HCEC 1CT (cell line): ENCODE results near the gene SARM1.
"Not testable (repeated sequence)": the region's sequence is repeated elsewhere in the genome, so short reads cannot be mapped to it uniquely, and the experiment has no call there.

Experiments used
- DNase-seq: peaks from one replicate; pipeline ENCODE4 v3.0.0-alpha.2; 2017

Gene SARM1

DNA sequence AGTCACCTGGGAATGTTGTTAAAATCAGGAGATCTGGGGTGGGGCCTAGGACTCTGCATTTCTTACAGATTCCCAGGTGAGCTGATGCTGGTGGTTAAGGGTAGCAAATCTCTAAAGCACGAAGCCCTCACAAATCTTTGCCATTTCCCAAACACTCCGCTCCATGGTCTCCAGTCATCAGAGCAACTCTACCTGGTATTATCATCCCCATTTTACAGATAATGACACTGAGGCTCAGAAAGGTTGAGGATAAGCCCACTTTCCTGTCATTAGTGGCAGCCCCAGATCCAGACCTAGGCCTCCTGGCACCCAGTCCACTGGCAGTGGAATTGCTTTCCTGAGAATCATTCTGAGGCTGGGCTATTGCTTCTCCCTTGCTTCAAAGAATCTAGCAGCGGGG is 25.8 kb downstream of the SARM1 start:
- DNase-seq, result no peak

DNA sequence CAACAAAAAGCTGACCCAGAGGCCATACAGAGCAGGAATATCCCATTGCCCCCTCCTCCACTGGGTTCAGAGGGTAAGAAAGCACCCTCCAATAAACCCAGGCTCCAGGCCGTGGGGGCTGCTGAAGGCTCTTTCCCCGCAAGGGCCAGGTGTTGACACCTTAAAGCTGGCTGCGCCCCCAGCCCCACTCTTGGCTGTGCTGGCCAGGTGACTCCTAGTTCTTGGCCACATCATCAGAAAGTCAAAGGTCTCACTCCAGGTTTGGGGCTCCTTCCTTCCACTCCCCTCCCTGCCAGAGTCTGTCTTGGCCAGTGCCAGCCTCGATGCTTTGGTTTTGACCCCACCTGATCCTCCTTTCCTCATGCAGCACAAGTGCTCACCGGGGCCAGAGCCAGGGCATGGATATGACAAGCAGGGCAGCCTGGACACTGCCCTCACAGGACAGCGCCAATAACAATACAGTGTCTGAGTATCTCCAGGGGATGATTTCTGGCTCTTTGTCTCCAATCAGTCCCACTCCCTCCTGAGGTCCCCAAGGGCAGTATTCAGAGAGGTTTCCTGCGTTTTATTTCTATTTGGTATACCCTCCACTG is 26.3 kb downstream of the SARM1 start:
- no peak for DNase-seq

DNA sequence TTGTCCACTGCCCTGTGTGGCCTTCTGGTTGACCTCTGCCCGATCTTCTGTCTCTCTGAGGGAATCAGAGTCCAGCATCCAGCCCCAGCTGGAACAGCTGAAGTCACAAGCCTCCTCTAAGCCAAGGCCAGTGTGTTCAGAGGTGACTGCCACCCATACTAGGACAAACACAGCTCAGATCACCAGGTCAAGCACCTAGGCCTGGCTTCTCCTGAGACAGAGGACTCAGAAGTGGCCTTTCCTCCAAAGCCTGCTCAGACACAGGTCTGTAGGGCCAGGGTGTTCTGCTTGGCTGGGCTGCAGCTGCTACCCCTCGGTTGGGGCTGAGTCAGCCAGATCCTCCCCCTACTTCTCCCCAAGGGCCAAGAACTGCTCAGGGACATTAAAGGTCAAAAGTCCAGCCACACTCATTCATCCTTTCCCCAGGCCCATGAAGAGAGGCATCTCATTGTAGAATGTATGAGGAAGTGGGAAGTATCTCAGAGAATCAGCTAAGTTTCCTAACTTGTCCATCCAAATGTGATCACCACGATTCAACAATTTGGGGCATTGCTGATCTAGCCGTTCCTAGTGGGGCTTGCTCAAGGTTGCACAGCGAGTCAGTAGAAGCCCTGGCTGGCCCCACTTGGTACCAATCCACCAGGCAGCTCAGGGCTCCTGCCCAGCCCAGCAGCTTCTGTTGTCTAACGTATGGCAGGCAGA is 26.9 kb downstream of the SARM1 start:
- DNase-seq, result no peak

DNA sequence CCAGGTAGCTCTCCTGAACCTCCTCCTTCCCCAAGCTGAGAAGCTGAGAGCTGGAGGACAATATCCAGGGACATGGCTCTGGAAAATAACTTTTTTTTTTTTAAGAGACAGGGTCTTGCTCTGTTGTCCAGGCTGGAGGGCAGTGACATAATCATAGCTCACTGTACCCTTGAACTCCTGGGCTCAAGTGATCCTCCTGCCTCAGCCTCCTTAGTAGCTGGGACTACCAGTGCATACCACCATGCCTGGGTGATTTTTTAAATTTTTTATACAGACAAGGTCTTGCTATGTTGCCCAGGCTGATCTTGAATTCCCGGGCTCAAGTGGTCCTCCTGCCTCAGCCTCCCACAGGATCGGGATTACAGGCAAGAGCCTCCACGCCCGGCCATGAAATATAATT is 28.3 kb downstream of the SARM1 start:
- no peak for DNase-seq

DNA sequence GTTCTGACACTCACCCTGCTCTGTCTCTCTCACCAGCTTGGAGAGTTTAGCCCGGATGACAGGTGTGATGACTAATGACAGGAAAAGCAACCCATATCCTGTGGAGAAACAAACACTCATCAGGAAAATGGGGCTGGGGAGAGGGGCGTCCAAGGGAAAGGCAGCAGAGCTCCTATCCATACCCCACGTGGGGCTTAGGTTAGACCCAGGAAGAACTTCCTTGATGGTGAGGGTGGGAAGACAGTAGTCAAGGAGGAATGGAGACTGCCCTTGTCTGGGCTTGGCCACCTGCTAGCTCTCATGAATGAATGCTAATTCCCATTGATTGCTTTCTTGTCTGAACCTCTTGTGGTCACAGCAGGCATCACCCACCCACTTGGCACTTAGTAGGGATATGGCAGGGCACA is 30.7 kb downstream of the SARM1 start:
- DNase-seq, result no peak

DNA sequence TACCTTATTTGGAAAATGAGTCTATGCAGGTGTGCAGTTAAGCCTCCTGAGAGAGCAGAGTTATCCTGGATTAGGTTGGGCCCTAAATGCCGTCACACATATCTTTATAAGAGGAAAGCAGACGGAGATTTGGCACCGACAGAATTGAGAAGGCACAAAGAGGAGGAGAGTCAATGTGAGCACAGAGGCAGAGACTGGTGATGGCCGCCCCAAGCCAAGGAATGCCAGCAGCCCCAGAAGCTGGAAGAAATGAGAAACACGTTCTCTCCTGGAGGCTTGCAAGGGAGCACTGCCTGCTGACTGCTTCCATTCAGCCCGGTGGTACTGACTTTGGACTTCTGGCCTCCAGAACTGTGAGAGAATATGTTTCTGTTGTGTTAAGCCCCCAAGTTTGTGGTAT is 31.4 kb downstream of the SARM1 start:
- DNase-seq, result no peak

DNA sequence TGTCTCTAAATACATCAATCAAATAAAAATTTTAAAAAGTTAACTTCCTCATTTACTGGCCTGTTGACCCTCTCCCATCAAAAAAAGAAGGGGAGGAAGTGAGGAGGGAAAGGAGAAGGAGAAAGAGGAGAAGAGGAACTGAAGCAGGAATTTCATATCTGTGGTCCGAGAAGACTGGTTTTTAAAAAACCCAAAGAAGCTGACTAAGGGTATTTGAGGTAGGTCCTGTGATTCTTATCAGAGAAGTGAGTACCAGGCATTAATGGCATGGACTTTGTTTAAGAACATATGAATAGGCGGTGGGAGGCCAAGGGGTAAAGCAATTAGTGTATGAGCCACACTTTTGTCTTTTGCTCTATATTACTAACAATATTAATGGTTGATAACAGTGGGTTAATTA is 32.5 kb downstream of the SARM1 start:
- DNase-seq, result no peak

DNA sequence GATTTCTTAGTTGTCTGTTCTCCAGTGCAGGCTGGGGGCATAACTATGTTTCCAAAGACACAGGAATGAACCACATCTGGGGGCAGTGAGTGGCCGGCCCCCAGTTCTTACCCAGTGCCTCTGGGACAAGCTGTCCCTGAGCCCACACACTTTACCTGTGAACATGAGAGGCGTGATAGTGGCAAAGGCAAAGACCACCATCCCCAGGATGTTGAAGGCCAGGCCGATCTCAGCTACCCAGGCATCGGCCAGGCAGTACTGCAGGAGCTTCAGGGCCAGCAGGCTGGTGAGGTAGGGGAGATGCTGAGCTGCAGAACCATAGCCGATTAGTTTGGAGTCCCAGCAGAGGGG is 32.9 kb downstream of the SARM1 start:
- DNase-seq, result no peak

DNA sequence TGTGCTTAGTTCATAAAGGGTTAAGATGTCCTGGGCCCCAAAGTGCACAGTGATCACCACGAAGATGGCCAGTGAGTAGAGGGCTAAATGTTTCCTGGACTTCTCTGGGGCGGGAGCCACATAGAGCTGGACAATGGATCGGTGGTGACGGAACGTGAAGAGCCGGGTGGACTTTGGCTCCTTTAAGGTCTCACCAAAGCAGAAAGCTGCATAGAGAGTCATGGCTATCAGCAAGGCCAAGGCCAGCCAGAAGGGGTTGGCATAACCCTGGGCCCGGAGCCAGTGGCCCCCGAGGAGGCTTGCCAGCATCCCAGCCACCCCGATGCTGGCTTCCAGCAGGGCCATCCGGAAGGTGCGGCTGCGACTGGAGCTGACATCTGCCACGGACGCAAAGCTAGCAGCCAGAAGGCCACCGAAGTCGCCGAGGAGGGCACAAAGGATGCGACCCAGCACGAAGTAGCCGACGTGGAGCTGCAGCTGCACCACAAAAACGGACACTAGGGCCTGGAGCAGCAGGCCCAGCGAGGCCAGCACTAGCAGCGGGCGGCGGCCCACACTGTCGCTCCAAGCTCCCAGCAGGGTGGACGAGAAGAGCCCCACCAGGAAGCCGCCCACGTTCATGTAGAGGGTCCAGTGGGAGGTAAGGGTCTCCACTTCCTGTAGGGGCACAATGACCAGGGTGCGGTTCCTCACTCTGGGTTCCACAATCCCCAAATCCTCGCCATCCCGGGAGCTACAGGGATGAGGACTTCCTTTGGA is 33.5 kb downstream of the SARM1 start:
- DNase-seq, result no peak

DNA sequence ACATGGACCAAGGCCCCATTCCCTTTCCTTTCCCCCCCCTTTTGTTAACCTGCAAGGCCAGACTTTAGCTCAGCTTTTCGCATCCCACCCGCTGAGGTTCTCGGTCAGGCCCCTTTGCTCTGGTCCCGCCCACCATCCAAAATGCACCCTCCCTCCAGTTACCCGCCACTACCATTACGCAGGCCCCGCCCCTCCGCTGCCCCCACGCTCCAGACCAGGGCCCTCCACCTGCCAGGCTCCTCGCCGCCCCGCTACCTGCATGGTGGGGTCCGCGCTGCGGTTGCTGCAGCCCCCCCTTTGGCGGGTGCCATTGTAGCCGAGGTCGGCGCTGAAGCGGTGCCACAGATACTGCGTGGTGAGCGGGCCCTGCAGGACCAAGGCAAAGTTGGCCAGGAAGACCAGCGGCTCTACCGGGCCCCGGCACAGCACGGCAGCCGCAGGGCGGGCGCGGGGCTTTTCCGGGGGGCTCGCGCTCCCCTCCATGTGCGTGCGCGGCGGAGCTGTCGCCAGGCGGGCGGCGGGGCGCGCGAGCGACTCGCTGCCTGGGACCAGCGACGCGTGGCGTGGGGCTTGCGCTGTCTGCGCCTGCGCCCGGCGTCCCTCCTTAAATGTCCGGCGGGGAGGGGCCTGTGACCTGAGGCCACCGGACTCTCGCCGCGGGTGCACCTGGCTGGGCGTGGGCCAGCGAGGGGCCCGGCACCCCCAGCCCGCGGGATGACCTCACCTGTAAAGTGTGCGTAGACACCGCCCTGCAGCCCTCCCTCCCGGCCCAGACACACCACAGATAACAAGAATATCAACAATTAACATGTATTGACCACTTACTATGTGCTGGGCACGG is 34.4 kb downstream of the SARM1 start, which contains the start of gene SLC46A1:
TSS of gene SLC46A1 (minus strand) at position 581 of the 841 bp plus-strand sequence. CDS start at position 483, 98 bp downstream.
- DNase-seq, result no peak

DNA sequence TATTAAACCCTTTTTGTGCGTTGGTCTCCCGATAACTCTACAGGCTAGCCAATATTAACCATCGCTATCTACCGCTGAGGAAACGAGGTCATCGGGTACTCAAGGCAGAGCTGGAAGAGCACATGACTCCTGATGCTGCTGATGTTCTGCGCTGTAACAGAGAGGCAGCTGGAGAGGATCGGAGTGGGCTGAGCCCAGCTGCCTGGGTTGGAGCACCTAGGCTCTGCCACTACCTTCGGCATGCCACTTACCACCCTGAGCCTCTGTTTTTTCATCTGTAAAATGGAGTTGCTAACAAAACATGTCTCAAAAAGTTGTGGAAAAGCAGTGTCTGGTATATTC is 35.0 kb downstream of the SARM1 start:
- no peak for DNase-seq

DNA sequence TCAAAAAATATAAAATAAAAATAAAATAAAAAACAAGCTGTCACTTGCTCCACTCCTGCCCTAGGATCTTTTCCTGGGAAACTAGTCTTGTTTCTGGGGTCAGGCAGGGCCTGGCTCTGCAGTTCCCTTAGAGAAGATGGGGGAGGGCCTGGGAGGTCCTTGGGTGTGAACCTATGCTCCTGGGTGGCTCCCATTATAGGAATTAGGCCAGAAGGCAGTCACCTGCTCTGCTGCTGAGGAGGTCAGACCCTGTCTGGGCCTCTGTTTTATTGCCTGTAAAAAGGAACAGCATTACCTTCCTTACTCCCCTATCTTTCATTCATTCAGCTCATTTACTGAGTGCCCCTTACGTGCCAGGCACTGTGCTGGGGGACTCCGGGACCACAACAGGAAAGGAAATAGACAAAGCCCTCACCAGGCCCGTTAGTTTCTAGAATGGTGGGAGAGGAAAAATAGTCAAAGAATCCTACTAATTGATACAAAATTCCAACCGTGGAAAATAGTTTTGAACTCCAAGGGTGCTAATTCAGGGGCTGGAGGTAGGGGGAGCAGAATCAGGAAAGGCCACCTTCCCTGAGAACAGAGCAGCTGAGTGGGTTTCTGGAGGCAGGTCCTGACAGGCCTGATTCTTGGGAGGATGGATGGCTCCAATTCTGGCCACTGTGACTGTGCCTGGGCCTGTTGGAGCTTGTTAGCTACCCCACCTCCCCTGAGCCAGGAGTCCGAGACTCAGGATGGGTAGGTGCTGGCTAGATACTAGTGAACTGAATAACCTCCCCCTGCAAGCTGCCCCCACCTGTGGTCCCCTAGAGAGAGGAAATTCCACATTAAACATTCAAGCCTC is 35.9 kb downstream of the SARM1 start:
- no peak for DNase-seq

DNA sequence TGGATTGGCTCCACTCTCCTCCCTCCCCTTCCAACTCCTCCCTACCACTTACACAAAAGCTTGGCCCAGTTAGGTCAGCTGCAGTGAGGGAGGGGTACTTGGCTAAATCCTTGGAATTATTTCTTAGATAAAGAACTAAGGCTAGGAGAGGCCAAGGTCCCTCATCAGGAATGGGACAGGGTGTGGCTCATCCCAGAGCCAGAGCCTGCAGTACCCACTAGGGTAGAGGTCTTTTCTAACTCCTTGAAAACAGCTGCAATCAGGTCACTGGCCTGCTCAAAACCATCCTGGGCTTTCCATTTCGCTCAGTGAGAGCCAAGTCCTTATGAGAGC is 36.4 kb downstream of the SARM1 start:
- no peak for DNase-seq

DNA sequence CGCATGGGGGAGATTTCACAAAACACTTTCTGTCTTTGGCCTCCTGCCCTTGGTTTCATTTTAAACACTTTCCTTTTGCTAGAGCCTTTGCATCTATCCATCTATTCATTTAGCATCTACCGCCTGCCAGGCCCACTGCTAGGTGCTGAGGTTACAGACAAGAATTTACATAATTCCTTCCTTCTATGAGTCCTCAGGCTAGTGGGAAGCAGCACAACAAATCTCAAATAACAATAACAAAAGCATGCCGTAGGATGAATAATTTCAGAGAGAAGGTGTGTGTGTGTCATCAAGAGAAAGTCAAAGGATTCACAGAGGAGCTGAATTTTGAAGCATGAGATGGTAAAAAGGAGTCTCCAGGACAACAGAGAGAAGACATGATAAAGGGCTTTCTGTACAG is 40.6 kb downstream of the SARM1 start:
- DNase-seq, result no peak

DNA sequence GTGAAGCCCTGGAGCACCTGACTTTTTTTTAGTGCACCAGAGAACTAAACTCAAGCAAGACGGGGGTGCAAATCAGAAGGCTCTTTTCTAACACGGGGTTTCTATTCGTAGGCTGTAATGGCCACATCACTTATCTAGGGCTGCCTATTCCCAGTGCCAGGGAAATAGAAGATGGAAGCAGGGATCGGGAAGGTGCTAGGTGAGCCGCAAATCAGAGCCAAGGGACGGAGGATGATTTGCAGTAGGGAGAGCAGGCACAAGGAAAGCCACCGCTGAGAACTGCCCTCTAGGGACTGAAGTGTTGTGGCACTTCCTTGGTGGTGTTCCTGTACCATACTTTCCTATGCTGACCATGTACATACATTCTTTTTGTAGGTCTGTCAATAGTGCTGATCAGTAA is 42.3 kb downstream of the SARM1 start:
- DNase-seq, result no peak

DNA sequence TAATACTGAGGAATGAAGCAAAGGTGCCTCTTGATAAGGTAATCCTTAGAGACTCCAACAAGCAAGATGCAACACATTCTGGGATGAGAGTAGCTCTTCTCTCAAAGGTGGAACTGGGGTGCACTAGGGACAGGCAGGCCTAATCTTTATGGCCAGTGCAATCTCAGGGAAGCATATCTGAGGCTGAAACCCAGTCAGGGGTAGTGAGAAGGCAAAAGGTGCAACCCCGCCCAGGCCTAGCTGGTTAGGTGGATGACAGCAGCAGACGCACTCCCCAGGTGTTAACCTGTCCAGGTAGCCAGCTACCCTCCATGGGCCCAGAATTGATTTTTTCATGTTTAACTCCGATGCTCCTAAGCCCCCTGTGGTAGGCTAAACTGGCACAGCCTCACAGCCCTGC is 44.4 kb downstream of the SARM1 start:
- no peak for DNase-seq

DNA sequence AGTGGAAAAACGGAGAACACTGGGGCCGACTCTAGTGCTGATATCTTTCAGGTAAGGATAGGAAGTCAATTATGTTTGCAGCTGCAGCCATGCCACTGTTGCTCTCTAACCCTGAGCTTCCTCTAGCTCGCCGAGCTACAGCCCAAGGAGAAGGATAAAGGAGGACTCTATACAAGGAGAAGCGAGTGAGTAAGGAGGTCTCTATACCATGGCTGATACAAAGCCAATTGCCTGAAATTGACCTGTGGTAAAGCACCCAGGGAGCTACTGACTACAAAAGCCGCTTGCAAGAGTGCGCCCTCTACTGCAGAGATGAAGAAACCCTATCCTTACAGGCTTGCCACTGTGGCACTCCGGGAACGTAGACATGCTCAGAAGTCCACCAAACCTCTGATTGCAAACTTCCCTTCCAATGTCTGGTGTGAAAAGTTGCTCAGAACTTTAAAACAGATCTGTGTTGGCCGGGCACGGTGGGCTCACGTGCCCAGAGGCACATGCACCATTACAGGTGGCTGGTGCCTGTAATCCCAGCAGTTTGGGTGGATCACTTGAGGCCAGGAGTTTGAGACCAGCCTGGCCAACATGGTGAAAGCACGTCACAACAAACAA is 45.3 kb downstream of the SARM1 start:
- DNase-seq, result peak; percentile 71

DNA sequence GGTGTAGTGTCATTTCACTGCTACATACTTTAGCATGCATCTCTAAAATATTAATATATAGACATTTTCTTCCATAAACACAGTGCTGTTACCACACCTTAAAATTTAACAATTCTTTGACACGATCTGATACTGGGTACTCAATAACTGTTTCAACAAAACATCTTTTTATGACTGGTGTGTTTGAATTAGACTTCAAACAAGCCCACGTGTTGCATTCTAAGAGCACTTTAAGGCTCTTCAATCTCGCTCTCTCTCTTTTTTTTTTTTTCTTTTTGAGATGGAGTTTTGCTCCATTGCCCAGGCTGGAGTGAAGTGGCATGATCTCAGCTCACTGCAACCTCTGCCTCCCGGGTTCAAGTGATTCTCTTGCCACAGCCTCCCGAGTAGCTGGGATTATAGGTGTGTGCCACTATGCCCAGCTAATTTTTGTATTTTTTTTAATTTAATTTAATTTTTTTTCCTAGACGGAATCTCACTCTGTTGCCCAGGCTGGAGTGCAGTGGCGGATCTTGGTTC is 50.4 kb downstream of the SARM1 start:
- no peak for DNase-seq

DNA sequence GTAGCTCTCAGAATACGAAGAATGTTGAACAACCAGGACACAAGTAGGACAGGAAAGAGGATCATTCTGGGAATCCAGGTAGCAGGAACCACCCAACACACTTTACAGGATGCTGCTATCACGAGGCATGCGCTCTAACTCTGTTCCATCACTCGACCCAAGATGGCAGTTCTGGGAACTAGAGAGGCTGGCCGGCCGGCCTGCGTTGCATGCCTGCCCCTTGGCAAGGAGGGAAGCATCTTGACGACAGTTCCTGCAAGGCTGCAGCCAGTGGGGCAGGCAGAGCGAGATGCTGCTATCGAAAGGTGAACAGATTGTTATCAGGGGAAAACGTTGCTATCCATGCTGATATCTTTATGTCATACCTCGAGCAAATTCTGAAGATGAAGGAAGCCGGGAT is 53.7 kb downstream of the SARM1 start:
- no peak for DNase-seq

DNA sequence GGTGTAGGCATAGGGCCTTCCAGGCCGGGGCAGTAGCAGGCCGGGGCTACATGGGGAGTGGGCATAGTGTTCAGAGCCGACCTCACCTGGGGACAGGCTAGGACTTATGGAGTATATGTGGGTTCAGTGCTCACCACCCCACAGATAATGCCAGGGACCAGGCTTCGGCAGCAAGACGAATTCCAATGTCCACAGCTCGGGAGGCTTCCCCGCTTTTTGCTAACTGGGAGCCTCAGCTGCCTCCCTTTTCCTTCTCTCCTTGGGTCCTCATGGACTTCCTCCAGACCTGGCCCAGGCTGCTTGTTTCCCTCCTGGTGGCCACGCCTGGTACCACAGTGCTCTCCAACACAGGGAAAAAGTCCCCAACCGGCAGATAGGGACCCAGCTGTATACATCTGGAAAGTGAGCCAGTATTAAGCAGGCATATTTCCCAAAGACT is 54.6 kb downstream of the SARM1 start:
- no peak for DNase-seq

DNA sequence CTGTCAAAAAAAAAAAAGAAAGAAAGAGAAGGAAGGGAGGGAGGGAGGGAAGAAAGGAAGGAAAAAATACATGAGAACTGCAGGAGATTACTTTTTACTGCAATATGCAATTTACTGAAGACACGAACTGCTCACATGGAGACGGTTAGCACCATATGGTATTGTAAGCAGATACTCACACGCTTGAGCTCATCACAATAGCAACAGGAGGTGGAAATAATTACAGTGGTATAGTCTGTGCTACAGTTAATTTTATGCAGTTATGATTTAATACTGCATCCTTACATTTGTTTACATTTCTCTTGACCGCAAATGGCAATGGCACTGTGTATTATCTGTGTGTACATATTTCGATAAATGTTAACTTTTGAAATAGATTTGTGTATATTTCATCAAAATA is 55.9 kb downstream of the SARM1 start:
- DNase-seq, result no peak

DNA sequence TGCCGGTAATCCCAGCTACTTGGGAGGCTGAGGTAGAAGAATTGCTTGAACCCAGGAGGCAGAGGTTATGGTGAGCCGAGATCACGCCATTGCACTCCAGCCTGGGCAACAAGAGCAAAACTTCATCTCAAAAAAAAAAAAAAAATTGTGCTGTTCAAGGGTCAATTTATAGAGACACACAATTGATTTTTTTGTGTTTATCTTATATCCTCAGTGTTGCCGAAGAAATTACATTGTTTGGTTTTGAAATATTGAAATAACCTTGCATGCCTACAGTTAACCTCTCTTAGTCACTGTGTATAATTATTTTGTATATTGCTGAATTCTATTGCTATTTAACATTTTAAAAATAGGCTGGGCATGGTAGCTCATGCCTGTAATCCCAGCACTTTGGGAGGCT is 56.5 kb downstream of the SARM1 start:
- DNase-seq, result not testable (repeated sequence)
